PC-9 (cell line): ENCODE measurements around the gene FASTK. TPM values are rescaled to one million over a fixed set of nuclear protein-coding genes. Genes with fewer than 3 reads are reported as not detected.

Source experiments
- BruUV-seq: library from RNA; stranded (reverse); fragments of 400-500 nt; replicated peaks from 2 replicates; lab custom pipeline; 2021; lab: Mats Ljungman, UMichigan
- CTCF ChIA-PET: fragments of 300-600 bp; sonication (Branson Sonifier 250); formaldehyde crosslinking; loops from one replicate; lab custom pipeline; 2022; ENCODE audit warnings: antibody characterized with exemption; lab: Charles Lee
- POLR2A ChIA-PET: fragments of 300-600 bp; sonication (Branson Sonifier 250); formaldehyde crosslinking; loops from one replicate; lab custom pipeline; 2022; ENCODE audit warnings: antibody characterized with exemption; ENCODE audit not compliant: unreplicated experiment; lab: Charles Lee
- DNase-seq, 2 experiments: peaks; one replicate each; pipeline versions ENCODE4 v3.0.0 to v3.0.0-alpha.2; 2015 to 2022; ENCODE audit warnings: mixed read lengths in 1 of 2
- H2AFZ ChIP-seq: fragments of 200-600 bp; sonication (generic); 2 replicates; pipeline ENCODE4 v1.8.1; 2017; ENCODE audit warnings: antibody characterized with exemption
- H3F3A ChIP-seq: fragments of 200-600 bp; sonication (generic); 2 replicates; pipeline ENCODE4 v1.8.1; 2017; ENCODE audit warnings: antibody characterized with exemption, mild to moderate bottlenecking, low read depth; ENCODE audit not compliant: insufficient read depth
- H3K27ac ChIP-seq: fragments of 200-600 bp; sonication (generic); 2 replicates; pipeline ENCODE4 v1.6.1; 2016; ENCODE audit warnings: mixed run types
- H3K27me3 ChIP-seq: fragments of 200-600 bp; sonication (generic); 2 replicates; pipeline ENCODE4 v1.6.1; 2016; ENCODE audit warnings: low read depth, mixed run types; ENCODE audit not compliant: insufficient read depth
- H3K36me3 ChIP-seq: fragments of 200-600 bp; sonication (generic); 2 replicates; pipeline ENCODE4 v1.6.1; 2016; ENCODE audit warnings: low read depth, mixed run types
- H3K4me1 ChIP-seq: fragments of 200-600 bp; sonication (generic); replicated peaks from 2 replicates; pipeline ENCODE4 v1.6.1; 2016; ENCODE audit warnings: mixed run types; ENCODE audit not compliant: insufficient read depth
- H3K4me2 ChIP-seq: fragments of 200-600 bp; sonication (generic); 2 replicates; pipeline ENCODE4 v1.6.1; 2017; ENCODE audit warnings: mixed run types
- H3K4me3 ChIP-seq: fragments of 200-600 bp; sonication (generic); 2 replicates; pipeline ENCODE4 v1.6.1; 2016; ENCODE audit warnings: mixed run types
- H3K79me2 ChIP-seq: fragments of 200-600 bp; sonication (generic); 2 replicates; pipeline ENCODE4 v1.6.1; 2017; ENCODE audit warnings: low read depth, mixed run types
- H3K9me2 ChIP-seq: fragments of 200-600 bp; sonication (generic); 2 replicates; pipeline ENCODE4 v1.8.1; 2017; ENCODE audit warnings: mild to moderate bottlenecking; ENCODE audit not compliant: insufficient read depth
- H3K9me3 ChIP-seq: fragments of 200-600 bp; sonication (generic); 2 replicates; pipeline ENCODE4 v1.8.1; 2016; ENCODE audit warnings: low read depth; ENCODE audit not compliant: insufficient read depth
- H4K20me1 ChIP-seq: fragments of 200-600 bp; sonication (generic); 2 replicates; pipeline ENCODE4 v1.8.1; 2017; ENCODE audit not compliant: insufficient read depth
- CTCF ChIP-seq: fragments of 200-600 bp; sonication (generic); conservative IDR thresholded peaks from 2 replicates; pipeline ENCODE4 v1.6.1; 2017; ENCODE audit warnings: mixed run types, antibody characterized with exemption, mild to moderate bottlenecking, moderate library complexity
- EZH2 ChIP-seq: fragments of 200-600 bp; sonication (generic); IDR thresholded peaks from 2 replicates; pipeline ENCODE4 v1.8.0; 2017; ENCODE audit warnings: antibody characterized with exemption, low read depth
- intact Hi-C: fragments of 100-400 bp; cut with micrococcal nuclease; formaldehyde crosslinking; loops from one replicate; pipeline ENCODE4 v1.10.0; 2022; ENCODE audit not compliant: unreplicated experiment
- total RNA-seq: library from RNA; stranded (reverse); gene quantifications from 2 replicates; pipeline ENCODE4 v1.2.3, GENCODE V29; 2021

The FASTK gene
- total RNA-seq, 1 experiment from 2014 or later, result 104 TPM

- Histone ChIP-seq H3K79me2 (peaks cover 15% of the 10 kb centered on the region), H3K4me3 (no peak overlapping the region), H3K9me2 (no peaks in the 10 kb centered on the region), H3K36me3 (no peaks in the 10 kb centered on the region; the same call in 1 of the 2 replicates), H4K20me1 (no peaks in the 10 kb centered on the region), H2AFZ (no peak overlapping the region), H3K27ac (no peak overlapping the region), H3K27me3 (no peaks in the 10 kb centered on the region), H3K4me2 (no peak overlapping the region), H3K4me1 (peaks cover 21% of the 10 kb centered on the region), H3K9me3 (no peaks in the 10 kb centered on the region), H3F3A (peaks cover 16% of the 10 kb centered on the region)
- intact Hi-C loops, result no loop called here
- TF ChIP-seq EZH2 (no peak), CTCF (no peak)
- ChIA-PET POLR2A (interaction anchor here (0.7 kb wide), 1 partner anchor 491 kb away, joined by 3 read pairs; no protein-coding TSS in a partner anchor), CTCF (no interaction called here)
- DNase-seq, result no peak
- BruUV-seq, result no TSS peak
Observed at GRCh38 chr7:151034312-151035025, 46.1 kb downstream of the FASTK start.

- Histone ChIP-seq H3K36me3 (no peaks in the 10 kb centered on the region; the same call in 1 of the 2 replicates), H3K9me3 (no peaks in the 10 kb centered on the region), H3K9me2 (no peaks in the 10 kb centered on the region), H3K79me2 (peaks cover 21% of the 10 kb centered on the region), H3K4me1 (peaks cover 21% of the 10 kb centered on the region), H3K27me3 (no peaks in the 10 kb centered on the region), H3K27ac (no peak overlapping the region), H3F3A (peaks cover 12% of the 10 kb centered on the region), H3K4me2 (no peak overlapping the region), H2AFZ (no peak overlapping the region), H4K20me1 (no peaks in the 10 kb centered on the region), H3K4me3 (no peak overlapping the region)
- ChIA-PET POLR2A (interaction anchor here (0.7 kb wide), 1 partner anchor 492 kb away, joined by 3 read pairs; no protein-coding TSS in a partner anchor), CTCF (no interaction called here)
- no TSS peak for BruUV-seq
- no peak for TF ChIP-seq EZH2
- TF ChIP-seq CTCF, result no peak
- intact Hi-C loops, result no loop called here
- no peak for DNase-seq
Observed at GRCh38 chr7:151033864-151034249, 46.8 kb downstream of the FASTK start.

- H3F3A ChIP-seq, result peaks cover 6% of the 10 kb centered on the region
- H3K79me2 ChIP-seq, result peaks cover 21% of the 10 kb centered on the region
- DNase-seq, result no peak
- CTCF ChIA-PET, result interaction anchor here (0.6 kb wide), 2 partner anchors 9 to 158 kb away, joined by 3 to 8 read pairs; no protein-coding TSS in a partner anchor
- no peak overlapping the region for H3K4me3 ChIP-seq
- BruUV-seq, result no TSS peak
- no peaks in the 10 kb centered on the region for H4K20me1 ChIP-seq
- no peaks in the 10 kb centered on the region; the same call in 1 of the 2 replicates for H3K36me3 ChIP-seq
- peak; percentile 42 for TF ChIP-seq CTCF
- no peak for TF ChIP-seq EZH2
- intact Hi-C loops, result no loop called here
- peaks cover 15% of the 10 kb centered on the region for H3K4me1 ChIP-seq
- H3K27me3 ChIP-seq, result no peaks in the 10 kb centered on the region
- no peak overlapping the region for H2AFZ ChIP-seq
- POLR2A ChIA-PET, result interaction anchor here (0.5 to 0.7 kb wide), 3 partner anchors 52 to 1374 kb away, joined by 3 to 4 read pairs (median 3); no protein-coding TSS in a partner anchor
- no peak overlapping the region for H3K27ac ChIP-seq
- H3K9me3 ChIP-seq, result no peaks in the 10 kb centered on the region
- H3K4me2 ChIP-seq, result no peak overlapping the region
- no peaks in the 10 kb centered on the region for H3K9me2 ChIP-seq
Observed at GRCh38 chr7:151032936-151033863, 47.4 kb downstream of the FASTK start.
